ENCODE data around the gene NTRK1.

NTRK1 gene

GRCh38 chr1:156883919-156884318, 23.3 kb downstream of the NTRK1 start:
- DNase-seq = no peak

DNA sequence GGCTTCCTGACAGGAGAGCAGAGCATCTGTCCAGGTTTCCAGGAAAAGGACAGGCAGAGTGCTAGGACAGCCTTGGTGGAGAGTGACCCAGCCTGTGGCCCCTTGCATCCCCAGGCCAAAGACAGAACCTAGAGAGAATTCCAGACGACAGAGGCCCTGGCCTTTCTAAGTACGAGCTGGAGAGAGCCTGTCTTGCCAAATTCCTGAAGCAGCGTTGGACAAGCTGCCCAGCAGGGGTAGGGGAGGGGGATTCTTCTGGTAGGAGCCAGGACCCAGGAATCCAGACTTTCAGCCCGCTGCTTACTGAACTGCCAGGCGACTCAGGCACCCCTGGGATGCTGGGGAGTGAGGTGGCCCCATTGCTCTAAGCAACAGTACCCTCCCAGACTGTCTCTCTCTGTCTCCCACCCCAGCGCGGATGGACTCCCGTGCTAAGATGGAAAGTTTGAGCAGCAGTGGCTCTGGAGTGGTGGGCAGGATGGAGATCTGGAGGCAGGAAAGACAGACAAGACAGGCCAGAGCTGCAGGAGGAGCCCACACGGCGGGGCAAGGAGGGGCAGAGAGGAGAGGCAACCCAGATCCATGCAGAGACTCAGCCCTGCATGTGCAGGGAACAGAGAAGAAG, 24.0 kb downstream of the NTRK1 start:
- no peak for DNase-seq

DNA sequence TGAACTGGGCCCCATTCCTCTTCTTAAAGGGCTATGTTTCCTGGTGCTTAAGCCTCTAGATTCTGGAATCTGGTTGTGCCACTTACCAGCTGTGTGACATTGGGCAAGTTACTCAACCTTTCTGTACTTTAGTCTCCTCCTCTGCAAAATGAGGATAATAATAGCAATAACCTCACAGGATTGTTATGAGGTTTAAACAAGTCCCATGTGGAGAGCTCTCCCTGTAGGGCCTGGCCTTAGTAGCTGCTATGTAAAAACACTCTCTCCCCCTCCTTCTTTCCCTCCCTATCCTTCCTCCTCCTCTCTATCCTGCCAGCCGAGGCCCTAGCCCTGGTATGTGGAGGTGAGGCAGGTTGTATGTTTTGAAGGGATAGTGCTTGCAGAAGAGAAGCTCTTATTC, 24.6 kb downstream of the NTRK1 start:
- DNase-seq = no peak

GRCh38 chr1:156885880-156886355, 25.3 kb downstream of the NTRK1 start:
- no peak for DNase-seq

DNA sequence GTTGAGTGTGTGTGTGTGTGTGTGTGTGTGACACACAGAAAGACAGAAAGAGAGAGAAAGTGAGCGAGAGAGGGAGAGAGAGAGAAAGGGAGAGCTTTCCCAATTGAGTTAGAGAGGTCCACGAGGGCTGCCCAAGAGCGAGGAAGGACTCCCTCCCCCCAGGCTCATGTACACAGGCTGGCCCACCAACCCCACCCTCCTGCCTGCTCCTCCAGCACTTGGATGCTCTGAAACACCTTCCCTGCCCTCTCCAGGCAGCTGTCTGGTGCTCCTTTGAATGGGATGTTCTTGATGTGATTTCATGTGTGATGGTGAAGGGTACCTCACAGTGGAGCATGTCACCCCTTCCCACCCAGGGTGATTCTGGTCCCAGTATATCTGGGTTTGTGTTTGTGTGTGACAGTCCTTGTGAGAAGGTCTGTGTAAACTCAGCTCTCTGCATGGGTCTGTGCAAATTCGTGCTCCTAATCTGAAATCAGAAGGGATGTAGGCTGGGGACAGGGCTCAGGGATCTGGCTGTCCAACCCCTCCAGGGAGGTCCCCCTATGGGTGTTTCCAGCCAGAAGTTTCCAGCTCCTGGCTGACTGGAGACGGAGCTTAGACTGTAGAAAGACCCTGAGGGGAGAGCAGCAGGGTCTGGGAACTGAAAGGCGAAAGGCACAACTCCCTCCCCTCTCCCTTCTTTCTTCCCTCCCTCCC, 26.1 kb downstream of the NTRK1 start:
- DNase-seq = no peak

DNA sequence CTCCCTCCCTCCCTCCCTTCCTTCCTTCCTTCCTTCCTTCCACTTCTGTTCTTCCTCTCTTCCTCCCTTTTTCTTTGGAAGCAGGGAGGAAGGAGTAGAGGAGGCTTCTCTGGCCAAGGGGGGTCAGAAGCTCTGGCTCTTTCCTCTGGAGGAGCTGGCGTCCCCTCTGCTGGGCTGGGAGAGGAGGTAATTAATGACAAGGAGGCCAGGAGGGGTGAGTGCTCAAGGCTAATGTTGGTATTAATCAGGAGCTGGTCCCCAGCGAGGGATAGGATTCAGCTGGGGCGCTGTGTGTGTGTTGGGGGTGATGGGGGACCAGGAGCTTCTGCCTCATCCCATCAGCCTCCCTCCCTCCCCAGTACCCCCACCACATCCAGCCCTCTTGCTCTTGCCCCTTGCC, 26.7 kb downstream of the NTRK1 start:
- DNase-seq = no peak

GRCh38 chr1:156887734-156888133, 27.1 kb downstream of the NTRK1 start:
- DNase-seq = no peak

- peak; percentile 78 to 84 for DNase-seq
Observed at GRCh38 chr1:156889802-156890580, 29.3 kb downstream of the NTRK1 start.

DNA sequence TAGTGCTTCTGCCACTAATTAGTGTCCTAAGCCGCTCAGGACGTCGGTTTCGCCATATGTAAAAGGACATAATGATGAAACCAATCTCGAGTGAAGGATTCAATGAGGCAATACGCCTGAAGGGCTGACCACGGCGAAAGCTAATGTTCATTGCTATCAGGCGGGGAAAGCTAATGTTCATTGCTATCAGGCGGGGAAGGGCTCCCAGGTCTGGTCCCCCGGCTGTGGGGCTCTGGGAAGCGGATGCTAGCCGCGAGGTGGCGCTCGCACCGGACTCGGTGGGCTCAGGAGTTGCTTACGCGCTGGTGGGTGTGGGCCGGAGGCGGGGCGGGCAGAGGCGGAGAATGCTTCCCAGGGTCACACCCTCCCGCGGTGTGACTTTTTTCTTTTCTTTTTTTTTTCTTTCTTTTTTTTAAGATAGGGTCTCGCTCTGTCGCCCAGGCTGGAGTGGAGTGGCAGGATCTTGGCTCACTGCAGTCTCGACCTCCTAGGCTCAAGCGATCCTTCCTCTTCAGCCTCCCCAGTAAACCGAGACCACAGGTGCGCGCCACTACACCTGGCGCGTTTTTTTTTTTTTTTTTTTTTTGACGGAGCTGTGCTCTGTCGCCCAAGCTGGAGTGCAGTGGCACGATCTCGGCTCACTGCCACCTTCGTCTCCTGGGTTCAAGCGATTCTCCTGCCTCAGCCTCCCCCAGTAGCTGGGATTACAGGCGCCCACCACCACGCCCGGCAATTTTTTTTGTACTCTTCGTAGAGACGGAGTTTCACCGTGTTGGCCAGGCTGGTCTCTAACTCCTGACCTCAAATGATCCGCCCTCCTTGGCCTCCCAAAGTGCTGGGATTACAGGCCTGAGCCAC, 31.8 kb downstream of the NTRK1 start:
- DNase-seq = peak; percentile 83 to 85

- no peak for DNase-seq
Observed at GRCh38 chr1:156893048-156893953, 32.6 kb downstream of the NTRK1 start, which contains the start of gene PEAR1. TSS of gene PEAR1 (plus strand) at chr1:156893718. CDS start at chr1:156903927, 10,209 bp downstream.

DNA sequence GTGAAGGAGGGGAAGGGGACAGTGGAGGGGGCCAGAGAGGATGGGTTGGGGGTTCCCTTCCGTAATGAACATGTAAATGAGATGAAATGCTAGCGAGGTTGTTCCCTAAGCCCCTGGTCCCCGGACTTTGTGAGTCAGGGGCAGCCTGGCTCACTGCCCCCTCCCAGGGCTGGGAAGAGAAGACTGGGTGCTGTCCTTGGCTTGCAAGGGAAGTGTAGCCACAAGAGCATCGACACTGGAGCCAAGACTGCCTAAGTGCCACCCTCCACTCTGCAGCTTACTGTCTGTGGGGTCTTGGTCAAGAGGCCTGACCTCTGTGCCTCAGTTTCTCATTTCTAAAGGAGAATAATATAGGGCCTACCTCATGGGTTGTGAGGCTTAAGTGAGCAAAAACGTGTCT, 33.3 kb downstream of the NTRK1 start:
- DNase-seq = no peak

GRCh38 chr1:156894711-156895454, 34.2 kb downstream of the NTRK1 start:
- DNase-seq = no peak

DNA sequence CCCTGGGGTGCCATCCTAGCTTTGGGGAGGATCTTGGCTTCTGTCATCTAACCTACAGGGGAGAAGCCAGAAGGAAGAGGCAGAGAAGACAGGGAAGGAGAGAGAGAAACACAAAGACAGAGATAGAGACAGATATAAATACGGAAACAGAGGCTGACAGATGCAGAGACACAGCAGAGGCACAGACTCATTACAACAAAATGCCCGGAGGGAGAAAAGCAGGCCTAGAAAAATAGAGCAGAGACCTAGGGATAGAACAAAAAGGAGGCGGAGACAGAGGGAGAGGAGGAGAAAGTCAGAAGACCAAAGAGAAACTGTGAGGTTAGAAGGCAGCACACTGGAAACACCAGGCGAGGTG, 34.8 kb downstream of the NTRK1 start:
- DNase-seq = no peak

GRCh38 chr1:156895927-156896326, 35.3 kb downstream of the NTRK1 start:
- no peak for DNase-seq

DNA sequence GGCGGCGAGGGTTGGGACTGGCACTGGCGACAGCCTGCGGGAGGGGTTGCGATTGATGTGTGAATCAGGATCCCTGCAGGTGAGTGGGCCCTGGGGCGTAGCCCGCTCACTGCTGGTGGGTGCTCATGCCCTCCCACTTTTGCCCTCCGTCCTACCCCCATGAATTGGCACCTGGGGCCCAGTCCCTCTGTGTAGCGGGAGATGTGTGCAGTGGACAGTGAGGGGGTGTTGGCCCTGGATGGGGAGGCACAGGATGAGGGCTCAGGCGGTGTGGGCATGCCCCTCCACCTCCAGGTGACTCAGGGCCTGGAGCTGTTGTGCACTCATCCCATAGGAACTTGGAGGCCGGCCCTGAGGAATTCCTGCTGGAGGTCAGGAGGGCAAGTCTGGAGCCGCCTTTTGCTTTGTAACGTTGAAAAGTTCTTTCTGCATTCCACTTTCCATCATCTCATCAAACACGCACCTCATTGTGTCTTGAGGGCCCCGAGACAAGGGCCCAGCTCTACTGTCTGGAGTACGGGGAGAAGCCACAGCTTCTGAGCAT, 35.9 kb downstream of the NTRK1 start:
- no peak for DNase-seq

DNA sequence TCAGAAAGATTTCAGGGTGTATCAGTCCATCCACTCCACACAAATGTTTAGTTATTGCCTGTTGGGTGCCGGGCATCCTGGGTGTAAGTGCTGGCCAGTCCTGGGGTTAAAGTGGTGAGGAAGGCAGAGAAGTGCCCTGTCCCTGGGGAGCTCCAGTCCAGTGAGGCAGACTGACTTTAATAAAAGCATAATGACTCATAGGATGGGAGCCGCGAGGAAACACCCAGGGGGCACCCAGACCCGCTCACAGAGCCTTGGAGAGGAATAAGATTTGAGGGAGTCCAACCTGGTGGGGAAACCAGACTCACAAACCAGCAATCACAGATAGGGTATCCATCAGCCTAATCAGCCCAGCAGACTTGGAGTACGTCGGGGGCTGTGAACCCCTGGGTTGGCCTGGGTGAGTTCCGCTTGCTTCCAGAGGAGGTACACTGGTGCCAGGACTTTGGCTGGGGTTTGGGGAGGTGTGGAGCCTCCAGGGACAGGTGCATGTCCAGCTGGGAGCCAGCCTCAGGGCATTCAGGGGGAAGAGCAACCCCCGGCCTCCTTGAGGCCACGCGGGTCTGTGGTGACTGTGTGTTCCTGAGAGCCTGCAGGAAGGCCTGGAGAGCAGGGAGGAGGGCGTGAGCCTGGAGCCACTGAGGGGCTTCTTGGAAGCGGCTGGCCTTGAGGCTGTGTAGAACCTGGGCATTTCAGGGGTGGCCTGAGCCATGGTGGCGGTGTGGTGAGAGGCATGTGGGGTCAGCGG, 36.6 kb downstream of the NTRK1 start:
- no peak for DNase-seq

DNA sequence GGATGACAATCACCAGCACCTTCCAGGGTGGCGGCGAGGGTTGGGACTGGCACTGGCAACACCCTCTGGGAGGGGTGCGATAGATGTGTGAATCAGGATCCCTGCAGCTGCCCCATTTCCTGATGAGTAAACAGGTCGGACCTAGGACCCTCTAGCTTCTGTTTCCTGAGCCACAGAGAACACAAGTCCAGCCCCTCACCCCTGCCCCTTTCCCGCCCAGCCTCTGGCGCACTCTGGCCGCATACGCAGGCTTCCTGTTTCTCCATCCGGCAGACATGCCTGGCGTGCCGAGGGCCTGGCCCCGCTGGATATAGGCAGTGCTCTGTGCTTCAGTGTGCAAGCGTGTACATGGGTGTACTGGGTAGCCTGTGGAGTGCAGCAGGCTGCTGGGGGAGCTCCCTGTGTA, 37.5 kb downstream of the NTRK1 start:
- no peak for DNase-seq

GRCh38 chr1:156898971-156899664, 38.5 kb downstream of the NTRK1 start:
- DNase-seq = no peak

All from NCI-H2081 (cell line).